Effector memory CD4-positive, alpha-beta T cell (primary cell): ENCODE measurements around the gene RASAL2.
"Not testable (repeated sequence)": the region's sequence is repeated elsewhere in the genome, so short reads cannot be mapped to it uniquely, and the experiment has no call there.

Experiments
- DNase-seq, 3 donors: peaks; one replicate each; pipeline ENCODE4 v3.0.0-alpha.2; 2020
- H3K27ac ChIP-seq: 2 replicates; pipeline ENCODE4 v1.7.0; 2013; ENCODE audit warnings: mild to moderate bottlenecking, low read length, moderate library complexity; ENCODE audit not compliant: insufficient read depth, poor library complexity, severe bottlenecking
- H3K27me3 ChIP-seq: replicated peaks from 2 replicates; pipeline ENCODE4 v1.7.0; 2013; ENCODE audit warnings: mild to moderate bottlenecking, low read length; ENCODE audit not compliant: insufficient read depth, control insufficient read depth, poor library complexity, severe bottlenecking
- H3K36me3 ChIP-seq: 2 replicates; pipeline ENCODE4 v1.7.0; 2013; ENCODE audit warnings: mild to moderate bottlenecking, low read length, moderate library complexity; ENCODE audit not compliant: control insufficient read depth, insufficient read depth
- H3K4me1 ChIP-seq: 2 replicates; pipeline ENCODE4 v1.7.0; 2013; ENCODE audit warnings: low read length, mild to moderate bottlenecking; ENCODE audit not compliant: control insufficient read depth, insufficient read depth, poor library complexity, severe bottlenecking
- H3K4me3 ChIP-seq: 2 replicates; pipeline ENCODE4 v1.7.0; 2013; ENCODE audit warnings: low read length, low read depth, mild to moderate bottlenecking; ENCODE audit not compliant: insufficient read depth, poor library complexity, severe bottlenecking
- H3K9me3 ChIP-seq: 2 replicates; pipeline ENCODE4 v1.7.0; 2013; ENCODE audit warnings: mild to moderate bottlenecking, low read length, moderate library complexity; ENCODE audit not compliant: control insufficient read depth

Gene RASAL2

GRCh38 chr1:178344513-178345091 lies 250.7 kb downstream of the RASAL2 start:
- Histone ChIP-seq H3K4me1 (no peaks in the 10 kb centered on the region), H3K27me3 (no peaks in the 10 kb centered on the region), H3K27ac (no peak overlapping the region), H3K36me3 (no peaks in the 10 kb centered on the region), H3K9me3 (no peaks in the 10 kb centered on the region), H3K4me3 (no peak overlapping the region)
- no peak for DNase-seq

DNA sequence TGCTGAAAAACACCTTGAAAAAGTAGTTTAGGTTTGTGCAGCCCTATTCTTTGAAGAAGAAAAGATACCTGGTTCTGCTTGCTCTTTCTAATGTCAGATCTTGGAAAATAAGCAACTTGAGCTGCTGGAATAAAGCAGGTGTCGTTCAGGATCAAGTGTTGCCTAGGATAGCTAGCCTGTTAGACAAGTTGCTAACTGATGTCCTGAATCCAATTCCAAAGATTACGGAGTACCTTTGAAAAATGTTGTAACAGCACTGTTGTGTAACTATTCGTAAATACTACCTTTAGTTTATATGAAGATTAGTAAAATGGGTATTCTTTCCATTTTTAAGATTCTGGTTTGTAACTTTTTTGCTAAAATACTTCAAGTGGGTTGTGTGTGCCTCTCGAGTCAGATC lies 251.3 kb downstream of the RASAL2 start:
- DNase-seq, result no peak
- H3K4me1 ChIP-seq, result no peaks in the 10 kb centered on the region
- H3K4me3 ChIP-seq, result no peak overlapping the region
- H3K27ac ChIP-seq, result no peak overlapping the region
- H3K36me3 ChIP-seq, result no peaks in the 10 kb centered on the region
- H3K27me3 ChIP-seq, result no peaks in the 10 kb centered on the region
- H3K9me3 ChIP-seq, result no peaks in the 10 kb centered on the region

DNA sequence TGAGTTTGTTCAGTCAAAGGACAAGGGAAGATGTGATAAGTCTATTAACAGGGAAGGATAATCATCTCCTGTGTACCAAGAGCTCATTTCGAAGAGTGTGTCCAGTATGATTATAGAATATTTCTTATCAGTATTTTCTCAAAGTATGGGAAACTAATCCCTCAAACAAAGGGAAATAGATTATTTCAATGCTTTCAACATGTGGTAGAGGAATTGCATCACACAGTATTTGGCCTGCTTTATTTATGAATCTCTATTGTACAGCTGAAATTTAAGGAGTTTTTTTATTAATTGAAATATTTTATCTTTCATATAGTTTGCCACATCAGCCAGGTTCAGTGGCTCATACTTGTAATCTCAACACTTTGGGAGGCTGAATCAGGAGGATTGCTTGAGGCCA lies 251.9 kb downstream of the RASAL2 start:
- Histone ChIP-seq H3K4me3 (no peak overlapping the region), H3K9me3 (no peaks in the 10 kb centered on the region), H3K36me3 (no peaks in the 10 kb centered on the region), H3K27ac (no peak overlapping the region), H3K27me3 (no peaks in the 10 kb centered on the region), H3K4me1 (no peaks in the 10 kb centered on the region)
- DNase-seq, result no peak

DNA sequence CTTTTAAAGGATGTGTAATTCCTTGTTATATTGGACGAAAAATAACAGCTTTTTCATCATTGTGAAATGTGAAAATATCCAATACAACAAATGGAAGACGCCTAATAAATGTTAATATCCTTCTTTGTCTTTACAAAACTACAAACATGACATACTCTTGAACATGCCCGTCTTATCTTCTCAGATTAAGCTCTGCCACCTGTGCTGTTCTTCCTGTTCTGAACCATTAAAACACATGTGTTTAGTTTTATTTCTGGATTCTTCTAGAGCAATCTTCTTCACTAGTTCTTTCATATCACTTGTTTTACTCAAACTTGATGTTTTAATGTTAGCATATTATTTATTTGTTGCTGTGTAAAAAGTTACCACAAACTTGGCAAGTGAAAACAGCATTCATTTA lies 255.9 kb downstream of the RASAL2 start:
- Histone ChIP-seq H3K4me3 (no peak overlapping the region), H3K27ac (no peak overlapping the region), H3K4me1 (no peaks in the 10 kb centered on the region), H3K27me3 (no peaks in the 10 kb centered on the region), H3K36me3 (no peaks in the 10 kb centered on the region), H3K9me3 (no peaks in the 10 kb centered on the region)
- no peak for DNase-seq

DNA sequence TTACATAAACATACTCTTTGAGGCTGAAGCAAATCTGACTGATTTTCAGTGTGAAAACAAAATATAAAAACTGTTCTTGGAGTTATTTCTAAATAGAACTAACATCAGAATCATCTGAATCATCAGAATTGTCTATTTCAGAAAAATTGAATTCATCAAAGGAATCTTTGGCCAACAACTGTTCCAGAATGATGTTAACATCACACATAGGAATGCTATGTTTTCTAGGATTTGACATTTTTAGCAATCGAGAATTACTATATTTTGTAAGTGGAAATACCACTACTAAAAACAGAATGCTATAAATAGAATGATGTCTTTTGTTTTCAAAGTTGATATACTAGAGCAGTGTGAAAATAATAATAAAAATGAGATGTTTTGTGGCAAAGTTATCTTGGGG lies 258.0 kb downstream of the RASAL2 start:
- H3K9me3 ChIP-seq, DNase-seq, H3K4me1 ChIP-seq, H3K27me3 ChIP-seq, H3K36me3 ChIP-seq, H3K4me3 ChIP-seq, H3K27ac ChIP-seq: not testable (repeated sequence)

DNA sequence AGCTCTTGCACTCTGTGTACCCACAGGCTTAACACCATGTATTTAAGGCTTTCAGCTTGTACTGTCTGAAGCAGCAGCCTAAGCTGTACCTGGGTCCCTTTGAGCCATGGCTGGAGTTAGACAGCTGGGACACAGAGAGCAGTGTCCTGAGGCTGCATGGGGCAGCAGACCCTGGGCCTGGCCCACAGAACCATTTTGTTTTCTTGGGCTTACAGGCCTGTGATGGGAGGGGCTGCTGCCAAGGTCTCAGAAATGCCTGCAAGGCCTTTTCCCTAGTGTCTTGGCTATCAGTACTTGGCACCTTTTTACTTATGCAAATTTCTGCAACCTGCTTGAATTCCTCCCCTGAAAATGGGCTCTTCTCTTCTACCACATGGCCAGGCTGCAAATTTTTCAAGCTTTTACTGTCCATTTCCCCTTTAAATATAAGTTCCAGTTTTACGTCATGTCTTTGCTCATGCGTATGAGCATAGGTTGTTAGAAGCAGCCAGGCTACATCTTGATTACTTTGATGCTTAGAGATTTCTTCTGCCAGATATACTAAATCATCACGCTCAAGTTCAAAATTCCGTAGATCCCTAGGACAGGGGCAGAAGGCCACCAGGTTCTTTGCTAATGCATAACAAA lies 259.0 kb downstream of the RASAL2 start:
- Histone ChIP-seq H3K27me3 (no peaks in the 10 kb centered on the region), H3K27ac (no peak overlapping the region), H3K9me3 (no peaks in the 10 kb centered on the region), H3K4me1 (no peaks in the 10 kb centered on the region), H3K4me3 (no peak overlapping the region), H3K36me3 (no peaks in the 10 kb centered on the region)
- DNase-seq, result no peak

DNA sequence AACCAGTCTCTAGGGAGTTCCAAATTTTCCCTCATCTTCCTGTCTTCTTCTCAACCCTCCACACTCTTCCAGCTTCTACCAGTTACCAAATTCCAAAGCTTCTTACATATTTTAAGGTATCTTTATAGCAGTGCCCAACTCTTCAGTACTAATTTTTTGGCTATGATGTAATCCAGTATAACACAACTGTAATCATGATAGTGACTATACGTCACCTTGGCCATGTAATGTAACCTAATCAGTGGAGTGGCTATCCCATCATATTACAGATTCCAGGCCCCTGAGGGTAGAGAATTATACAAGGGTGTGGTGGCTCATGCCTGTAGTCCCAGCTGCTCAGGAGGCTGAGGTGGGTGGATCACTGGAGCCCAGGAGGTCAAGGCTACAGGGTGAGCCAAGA lies 259.6 kb downstream of the RASAL2 start:
- DNase-seq, result no peak
- H3K4me3 ChIP-seq, result no peak overlapping the region
- H3K4me1 ChIP-seq, result no peaks in the 10 kb centered on the region
- no peaks in the 10 kb centered on the region for H3K36me3 ChIP-seq
- H3K27ac ChIP-seq, result no peak overlapping the region
- H3K27me3 ChIP-seq, result no peaks in the 10 kb centered on the region
- H3K9me3 ChIP-seq, result no peaks in the 10 kb centered on the region

- no peak for DNase-seq
- H3K4me3 ChIP-seq, result no peak overlapping the region
- H3K27me3 ChIP-seq, result no peaks in the 10 kb centered on the region
- H3K36me3 ChIP-seq, result no peaks in the 10 kb centered on the region
- H3K4me1 ChIP-seq, result no peaks in the 10 kb centered on the region
- H3K9me3 ChIP-seq, result no peaks in the 10 kb centered on the region
- H3K27ac ChIP-seq, result no peak overlapping the region
These were observed 260.9 kb downstream of the RASAL2 start for GRCh38 chr1:178354816-178355215.

GRCh38 chr1:178356299-178356698 lies 262.4 kb downstream of the RASAL2 start:
- Histone ChIP-seq H3K4me3 (no peak overlapping the region), H3K27ac (no peak overlapping the region), H3K9me3 (no peaks in the 10 kb centered on the region), H3K4me1 (no peaks in the 10 kb centered on the region), H3K27me3 (no peaks in the 10 kb centered on the region), H3K36me3 (no peaks in the 10 kb centered on the region)
- no peak for DNase-seq

- no peak for DNase-seq
- no peak overlapping the region for H3K4me3 ChIP-seq
- no peaks in the 10 kb centered on the region for H3K9me3 ChIP-seq
- H3K4me1 ChIP-seq, result no peaks in the 10 kb centered on the region
- no peaks in the 10 kb centered on the region for H3K27me3 ChIP-seq
- no peaks in the 10 kb centered on the region for H3K36me3 ChIP-seq
- no peak overlapping the region for H3K27ac ChIP-seq
These were observed 264.6 kb downstream of the RASAL2 start for GRCh38 chr1:178358456-178358855.
